K562 (cell line): ENCODE measurements around the gene CASR. TPM values are rescaled to one million over a fixed set of nuclear protein-coding genes. Genes with fewer than 3 reads are reported as not detected.

Experiments
- ATAC-seq: fragments of 200-7000 bp; cut with Tn5 transposase; 3 replicates; pipeline ENCODE4 v1.9.1; 2020; ENCODE audit warnings: moderate library complexity
- BruUV-seq: library from RNA; stranded (reverse); fragments of 400-500 nt; replicated peaks from 2 replicates; lab custom pipeline; 2021; lab: Mats Ljungman, UMichigan
- CTCF ChIA-PET: fragments of 300-600 bp; formaldehyde crosslinking; extraction: SDS; loops from one replicate; lab custom pipeline; 2021; ENCODE audit warnings: low intra/inter-chr PET ratio; lab: Yijun Ruan, JAX
- POLR2A ChIA-PET: fragments of 300-600, 350-650 bp; sonication (Branson Sonifier 250); formaldehyde crosslinking; extraction: SDS; loops from one replicate; lab custom pipeline; 2021; ENCODE audit warnings: antibody characterized with exemption, inconsistent platforms; lab: Yijun Ruan, JAX
- DNase-seq, 4 experiments: peaks; one replicate each; pipeline versions ENCODE4 v3.0.0 to v3.0.0-alpha.2; 2011 to 2018; ENCODE audit warnings: low spot score in 3 of 4, mixed read lengths in 3 of 4; ENCODE audit errors: extremely low read depth in 1 of 4
- FAIRE-seq: peaks from 2 replicates; lab custom pipeline; 2011; peaks lifted over from hg19 to GRCh38; lab: Jason Lieb, UNC
- H2AFZ ChIP-seq: 2 replicates; pipeline ENCODE4 v1.6.0; 2011; ENCODE audit warnings: low read depth, low read length, control low read depth, inconsistent platforms
- H3K27ac ChIP-seq: fragments of 200-600 bp; 3 replicates; pipeline ENCODE4 v1.8.0; 2011; ENCODE audit warnings: low read depth, mild to moderate bottlenecking, control low read depth, inconsistent platforms, low read length, moderate library complexity, mixed read lengths; ENCODE audit errors: extremely low read depth
- H3K27me3 ChIP-seq, 2 experiments: fragments of 300-600 bp in 1 of 2; 2 replicates in 1 of 2; 3 replicates in 1 of 2; pipeline versions ENCODE4 v1.6.0 to v1.8.0; 2011; ENCODE audit warnings: inconsistent platforms in 2 of 2, low read length in 2 of 2, mild to moderate bottlenecking in 1 of 2, mixed read lengths in 1 of 2, moderate library complexity in 1 of 2; ENCODE audit not compliant: control insufficient read depth in 2 of 2, insufficient read depth in 2 of 2
- H3K36me3 ChIP-seq: fragments of 300-600 bp; 3 replicates; pipeline ENCODE4 v1.8.0; 2011; ENCODE audit warnings: mild to moderate bottlenecking, low read length, inconsistent platforms; ENCODE audit not compliant: control insufficient read depth, insufficient read depth
- H3K4me1 ChIP-seq, 2 experiments: fragments of 200-600 bp in 1 of 2; replicated peaks in 1 of 2; 2 replicates in 1 of 2; 3 replicates in 1 of 2; pipeline versions ENCODE4 v1.5.1 to v1.8.0; 2011; ENCODE audit warnings: inconsistent platforms in 2 of 2, low read length in 2 of 2, mild to moderate bottlenecking in 1 of 2, mixed read lengths in 1 of 2, moderate library complexity in 1 of 2; ENCODE audit not compliant: control insufficient read depth in 2 of 2, insufficient read depth in 2 of 2
- H3K4me2 ChIP-seq: 2 replicates; pipeline ENCODE4 v1.6.1; 2011; ENCODE audit warnings: low read length, control low read depth, inconsistent platforms, mixed read lengths; ENCODE audit not compliant: insufficient read depth
- H3K4me3 ChIP-seq: fragments of 200-600 bp; sonication (generic), shearing (Covaris generic); 2 replicates; pipeline ENCODE4 v1.5.1; 2016; ENCODE audit warnings: control low read depth, inconsistent platforms
- H3K79me2 ChIP-seq: fragments of 200-600 bp; 3 replicates; pipeline ENCODE4 v1.8.0; 2011; ENCODE audit warnings: low read length, inconsistent platforms; ENCODE audit not compliant: control insufficient read depth, insufficient read depth
- H3K9ac ChIP-seq, 2 experiments: 2 replicates each; pipeline versions ENCODE4 v1.6.0 to v1.6.1; 2011; ENCODE audit warnings: low read depth in 2 of 2, low read length in 2 of 2, control low read depth in 1 of 2, inconsistent platforms in 1 of 2, mild to moderate bottlenecking in 1 of 2, mixed read lengths in 1 of 2; ENCODE audit not compliant: insufficient read depth in 1 of 2
- H3K9me1 ChIP-seq: one replicate; pipeline ENCODE4 v1.6.0; 2011; ENCODE audit warnings: inconsistent platforms, mild to moderate bottlenecking, low read length, moderate library complexity; ENCODE audit not compliant: control insufficient read depth, insufficient read depth
- H3K9me3 ChIP-seq: replicated peaks from 2 replicates; pipeline ENCODE4 v1.5.1; 2011; ENCODE audit warnings: low read depth, low read length, inconsistent platforms; ENCODE audit not compliant: control insufficient read depth, insufficient read depth
- H4K20me1 ChIP-seq: replicated peaks from 2 replicates; pipeline ENCODE4 v1.6.1; 2011; ENCODE audit warnings: low read length, inconsistent platforms, mixed read lengths; ENCODE audit not compliant: control insufficient read depth, insufficient read depth
- POLR2G ChIP-seq: fragments of 200-400 bp; formaldehyde crosslinking; IDR thresholded peaks from 2 replicates; pipeline ENCODE4 v1.6.1; 2017; ENCODE audit warnings: low read depth, mild to moderate bottlenecking, antibody characterized with exemption, low read length, moderate library complexity
- SMAD3 ChIP-seq: fragments of 450-650 bp; formaldehyde crosslinking; conservative IDR thresholded peaks from 2 replicates; pipeline ENCODE4 v1.4.0; 2020; ENCODE audit warnings: mild to moderate bottlenecking
- ZFP36 ChIP-seq: fragments of 150-350 bp; IDR thresholded peaks from 2 replicates; pipeline ENCODE4 v1.6.1; 2018; ENCODE audit warnings: low read length, low read depth; ENCODE audit not compliant: partially characterized antibody
- WGBS: fragments of 100-300 bp; shearing (Covaris generic); methylation state at CpG from one replicate; pipeline ENCODE4 v1.1.6; 2016; ENCODE audit warnings: low coverage, mixed read lengths; ENCODE audit not compliant: insufficient coverage; ENCODE audit errors: missing lambda C conversion rate; 5-methylcytosine and 5-hydroxymethylcytosine counted together
- in situ Hi-C: fragments of 300-500 bp; cut with MboI; formaldehyde crosslinking; loops from 4 replicates; pipeline ENCODE4 v1.15.0; 2018; ENCODE audit warnings: inconsistent platforms, mixed read lengths
- intact Hi-C: fragments of 100-400 bp; cut with micrococcal nuclease; formaldehyde crosslinking; loops from 2 replicates; pipeline ENCODE4 v1.14.2; 2022
- polyA plus RNA-seq, 8 experiments: library from polyadenylated mRNA; depleted of rRNA in 4 of 8; stranded (reverse) in 5 of 8; unstranded in 3 of 8; fragments of >200 nt; fragmentation: Nextera tagmentation in 2 of 8; fragmentation: Illumina TruSeq in 1 of 8; extraction: Ambion mirVana in 2 of 8; extraction: Trizol in 1 of 8; gene quantifications; 2 replicates each; pipeline versions ENCODE4 v1.2.1 to v1.2.3, GENCODE V29; 2011 to 2014; ENCODE audit warnings: inconsistent platforms in 1 of 8, missing spikeins in 1 of 8
- total RNA-seq, 7 experiments: library from RNA; depleted of rRNA in 6 of 7; stranded (reverse); fragments of >200 nt in 6 of 7; fragmentation: Illumina TruSeq in 2 of 7; extraction: Trizol in 2 of 7; gene quantifications; 2 replicates each; pipeline versions ENCODE4 v1.2.1 to v1.2.3, GENCODE V29; 2011 to 2021; ENCODE audit warnings: low replicate concordance in 1 of 7
- TF ChIP-seq, protein P1 (sequence below): fragments of 250-450 bp; sonication (Bioruptor Pico); IDR thresholded peaks from 2 replicates; pipeline ENCODE4 v1.4.0; 2020
- TF ChIP-seq, protein P2 (sequence below), 2 experiments: fragments of 450-650 bp; IDR thresholded peaks; 2 replicates each; pipeline ENCODE4 v1.6.1; 2016
- TF ChIP-seq, protein P3 (sequence below): fragments of 450-650 bp; IDR thresholded peaks from 2 replicates; pipeline ENCODE4 v1.6.1; 2016; ENCODE audit warnings: mild to moderate bottlenecking

The CASR gene
- total and polyA plus RNA-seq, 9 of the 15 experiments (the other 6 are each of a cell fraction or from before 2014, with no cell fraction given), result not detected

DNA sequence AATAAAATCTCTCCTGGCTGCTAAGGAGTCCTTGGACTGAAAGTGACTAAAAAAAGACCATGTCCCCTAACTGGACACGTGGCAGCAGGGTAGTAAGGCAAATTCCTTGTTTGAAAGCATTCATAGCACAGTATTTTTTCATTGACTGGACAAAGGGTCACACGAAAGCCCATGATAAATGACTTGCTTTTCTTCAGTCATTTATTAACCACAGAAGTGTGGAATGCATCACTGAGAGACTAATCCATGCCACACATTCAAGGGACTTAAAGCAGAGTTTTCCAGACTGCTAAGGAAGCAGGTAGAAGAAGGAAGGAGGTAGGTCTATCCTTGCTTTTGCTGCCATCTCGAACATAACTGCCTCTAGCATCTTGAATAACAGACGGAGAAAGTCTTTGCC, 31.2 kb downstream of the CASR start:
- H3K79me2 ChIP-seq, result no peaks in the 10 kb centered on the region
- no TSS peak for BruUV-seq
- no peak overlapping the region for H3K4me2 ChIP-seq
- H3K9me1 ChIP-seq, result no peaks in the 10 kb centered on the region
- H3K4me3 ChIP-seq, result no peak overlapping the region
- in situ Hi-C loops (no loop called here), intact Hi-C loops (no loop called here)
- H3K27me3 ChIP-seq, result no peaks in the 10 kb centered on the region; a peak in 1 of 5 replicates
- 0% methylated on average over 4 of the region's 4 CpGs for whole genome bisulfite sequencing
- H3K9ac ChIP-seq, result no peak overlapping the region
- ATAC-seq, result no peak
- H2AFZ ChIP-seq, result no peak overlapping the region
- CTCF ChIA-PET, result interaction anchor here (0.6 kb wide), 1 partner anchor 45 kb away, joined by 3 read pairs; no protein-coding TSS in a partner anchor
- no peaks in the 10 kb centered on the region for H3K4me1 ChIP-seq
- no peaks in the 10 kb centered on the region for H3K9me3 ChIP-seq
- no peak for FAIRE-seq
- H4K20me1 ChIP-seq, result no peaks in the 10 kb centered on the region
- H3K36me3 ChIP-seq, result no peaks in the 10 kb centered on the region
- TF ChIP-seq, protein P1, sequence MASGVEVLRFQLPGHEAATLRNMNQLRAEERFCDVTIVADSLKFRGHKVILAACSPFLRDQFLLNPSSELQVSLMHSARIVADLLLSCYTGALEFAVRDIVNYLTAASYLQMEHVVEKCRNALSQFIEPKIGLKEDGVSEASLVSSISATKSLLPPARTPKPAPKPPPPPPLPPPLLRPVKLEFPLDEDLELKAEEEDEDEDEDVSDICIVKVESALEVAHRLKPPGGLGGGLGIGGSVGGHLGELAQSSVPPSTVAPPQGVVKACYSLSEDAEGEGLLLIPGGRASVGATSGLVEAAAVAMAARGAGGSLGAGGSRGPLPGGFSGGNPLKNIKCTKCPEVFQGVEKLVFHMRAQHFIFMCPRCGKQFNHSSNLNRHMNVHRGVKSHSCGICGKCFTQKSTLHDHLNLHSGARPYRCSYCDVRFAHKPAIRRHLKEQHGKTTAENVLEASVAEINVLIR, result no peak
- TF ChIP-seq POLR2G (no peak), ZFP36 (no peak), SMAD3 (CRISPR knock-in tag) (no peak)
- TF ChIP-seq, protein P2, sequence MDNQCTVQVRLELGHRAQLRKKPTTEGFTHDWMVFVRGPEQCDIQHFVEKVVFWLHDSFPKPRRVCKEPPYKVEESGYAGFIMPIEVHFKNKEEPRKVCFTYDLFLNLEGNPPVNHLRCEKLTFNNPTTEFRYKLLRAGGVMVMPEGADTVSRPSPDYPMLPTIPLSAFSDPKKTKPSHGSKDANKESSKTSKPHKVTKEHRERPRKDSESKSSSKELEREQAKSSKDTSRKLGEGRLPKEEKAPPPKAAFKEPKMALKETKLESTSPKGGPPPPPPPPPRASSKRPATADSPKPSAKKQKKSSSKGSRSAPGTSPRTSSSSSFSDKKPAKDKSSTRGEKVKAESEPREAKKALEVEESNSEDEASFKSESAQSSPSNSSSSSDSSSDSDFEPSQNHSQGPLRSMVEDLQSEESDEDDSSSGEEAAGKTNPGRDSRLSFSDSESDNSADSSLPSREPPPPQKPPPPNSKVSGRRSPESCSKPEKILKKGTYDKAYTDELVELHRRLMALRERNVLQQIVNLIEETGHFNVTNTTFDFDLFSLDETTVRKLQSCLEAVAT (IDR thresholded peaks at IDR 0.05), result no peak
- TF ChIP-seq, protein P3, sequence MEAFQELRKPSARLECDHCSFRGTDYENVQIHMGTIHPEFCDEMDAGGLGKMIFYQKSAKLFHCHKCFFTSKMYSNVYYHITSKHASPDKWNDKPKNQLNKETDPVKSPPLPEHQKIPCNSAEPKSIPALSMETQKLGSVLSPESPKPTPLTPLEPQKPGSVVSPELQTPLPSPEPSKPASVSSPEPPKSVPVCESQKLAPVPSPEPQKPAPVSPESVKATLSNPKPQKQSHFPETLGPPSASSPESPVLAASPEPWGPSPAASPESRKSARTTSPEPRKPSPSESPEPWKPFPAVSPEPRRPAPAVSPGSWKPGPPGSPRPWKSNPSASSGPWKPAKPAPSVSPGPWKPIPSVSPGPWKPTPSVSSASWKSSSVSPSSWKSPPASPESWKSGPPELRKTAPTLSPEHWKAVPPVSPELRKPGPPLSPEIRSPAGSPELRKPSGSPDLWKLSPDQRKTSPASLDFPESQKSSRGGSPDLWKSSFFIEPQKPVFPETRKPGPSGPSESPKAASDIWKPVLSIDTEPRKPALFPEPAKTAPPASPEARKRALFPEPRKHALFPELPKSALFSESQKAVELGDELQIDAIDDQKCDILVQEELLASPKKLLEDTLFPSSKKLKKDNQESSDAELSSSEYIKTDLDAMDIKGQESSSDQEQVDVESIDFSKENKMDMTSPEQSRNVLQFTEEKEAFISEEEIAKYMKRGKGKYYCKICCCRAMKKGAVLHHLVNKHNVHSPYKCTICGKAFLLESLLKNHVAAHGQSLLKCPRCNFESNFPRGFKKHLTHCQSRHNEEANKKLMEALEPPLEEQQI, result no peak
- POLR2A ChIA-PET, result no interaction called here
- no peak overlapping the region for H3K27ac ChIP-seq
- DNase-seq, result no peak
